Activated CD8-positive, alpha-beta memory T cell treated with anti-CD3 and anti-CD28 coated beads, Interleukin-2, amount 50 U/mL, for 48 hours (primary cell): ENCODE measurements around the gene URB1.
"Not testable (repeated sequence)": the region's sequence is repeated elsewhere in the genome, so short reads cannot be mapped to it uniquely, and the experiment has no call there.

ENCODE experiments used
- DNase-seq: peaks from one replicate; pipeline ENCODE4 v3.0.0-alpha.2; 2020

Gene URB1

DNA sequence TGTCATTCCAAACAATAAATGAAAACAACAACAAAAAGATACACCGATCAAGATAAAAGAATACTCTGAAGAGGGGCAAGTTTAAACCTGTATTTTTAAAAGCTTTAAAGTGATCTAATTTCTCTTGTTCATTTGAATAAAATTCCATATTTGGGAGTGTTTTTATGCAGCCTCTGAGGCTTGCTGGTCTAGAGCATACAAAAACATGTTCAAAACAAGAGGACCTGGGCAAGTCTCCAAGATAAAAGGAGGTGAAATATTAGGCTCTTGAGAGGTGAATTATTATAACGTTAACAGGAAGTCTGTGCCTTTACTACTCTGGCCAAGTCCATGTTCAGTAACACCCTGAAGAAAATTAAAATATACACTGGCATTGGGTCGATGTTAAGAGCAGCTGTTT lies 20.1 kb downstream of the URB1 start:
- no peak for DNase-seq

DNA sequence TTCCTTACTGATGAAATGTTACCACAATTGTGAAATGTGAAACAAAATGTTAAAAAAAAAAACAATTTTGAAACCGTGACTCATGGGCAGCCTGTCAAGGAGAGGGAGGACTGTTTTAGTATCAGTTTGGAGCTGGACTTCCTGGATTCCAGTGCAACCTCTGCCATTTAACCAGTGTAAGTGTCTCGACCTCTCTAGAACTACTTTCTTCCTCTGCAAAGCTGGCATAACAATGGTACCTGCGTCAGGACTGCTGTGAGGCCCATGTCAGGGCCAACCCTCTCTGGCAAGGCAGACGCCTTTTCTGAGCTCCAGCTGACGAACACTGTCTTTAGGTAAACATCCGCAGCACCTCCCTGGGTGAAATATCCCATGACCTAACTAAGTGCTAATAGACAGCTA lies 20.9 kb downstream of the URB1 start:
- DNase-seq, result no peak

DNA sequence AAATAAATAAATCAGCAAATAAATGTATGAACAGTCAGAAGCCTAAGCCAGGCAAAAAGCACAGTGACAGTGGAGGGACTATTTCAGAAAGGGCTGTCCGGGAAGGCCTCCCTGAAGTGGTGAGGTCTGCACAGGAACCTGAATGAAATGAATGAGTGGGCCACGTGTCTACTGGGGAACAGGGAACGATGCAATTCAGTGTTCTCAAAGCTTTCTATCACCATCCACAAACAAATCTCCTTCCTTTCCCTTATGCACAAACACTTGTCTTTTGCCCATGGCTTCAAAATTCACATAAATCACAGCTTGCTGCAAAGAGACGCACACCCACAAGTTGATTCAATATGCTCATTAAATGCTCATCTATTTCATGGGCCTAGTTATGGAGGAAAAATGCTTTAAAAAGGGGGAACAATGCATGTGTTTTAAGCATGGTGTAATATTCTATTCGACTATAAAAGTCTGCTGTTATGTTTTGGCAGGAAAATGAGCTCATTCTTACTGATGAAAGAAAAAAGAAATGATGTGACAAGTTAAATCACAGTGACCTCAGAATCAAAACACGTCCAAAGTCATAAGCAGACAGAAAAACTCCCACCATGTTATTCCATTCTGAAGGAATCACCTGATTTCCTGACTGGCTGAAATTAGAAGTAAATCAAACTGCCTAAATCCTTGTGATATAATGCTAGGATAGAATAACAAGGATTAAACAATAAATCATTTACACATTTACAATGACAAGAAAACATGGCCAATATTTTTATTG lies 21.6 kb downstream of the URB1 start:
- DNase-seq, result no peak

DNA sequence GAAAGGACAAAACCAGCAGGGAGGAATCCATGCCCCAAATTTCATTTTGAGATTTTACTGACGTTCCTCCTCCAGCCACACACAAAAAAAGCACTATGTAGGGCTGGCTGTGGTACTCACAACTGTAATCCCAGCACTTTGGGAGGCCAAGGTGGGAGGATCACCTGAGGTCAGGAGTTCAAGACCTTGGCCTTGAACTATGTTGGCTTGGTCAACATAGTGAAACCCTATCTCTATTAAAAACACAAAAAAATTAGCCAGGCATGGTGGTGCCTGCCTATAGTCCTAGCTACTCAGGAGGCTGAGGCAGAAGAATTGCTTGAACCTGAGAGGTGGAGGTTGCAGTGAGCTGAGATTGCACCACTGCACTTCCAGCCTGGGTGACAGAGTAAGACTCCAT lies 23.9 kb downstream of the URB1 start:
- not testable (repeated sequence) for DNase-seq

DNA sequence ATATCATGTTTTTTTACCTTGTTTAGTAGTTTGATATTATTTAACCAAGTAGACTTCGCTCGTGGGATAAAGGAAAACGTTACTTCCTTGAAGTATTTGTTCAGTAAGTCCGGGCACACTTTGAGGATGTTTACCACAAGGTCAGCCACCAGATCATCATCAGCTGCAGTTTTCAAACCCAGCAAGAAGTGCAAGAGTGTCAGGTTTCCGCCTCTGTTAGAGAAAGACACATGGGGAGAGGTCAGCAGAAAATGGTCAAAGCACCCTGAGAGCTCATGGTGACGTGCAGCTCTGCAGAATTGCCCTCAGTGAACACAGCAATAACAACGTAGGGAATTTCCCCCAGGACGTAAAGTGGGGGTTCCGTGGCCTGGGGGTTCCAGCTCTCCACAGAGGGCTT lies 24.4 kb downstream of the URB1 start:
- no peak for DNase-seq

DNA sequence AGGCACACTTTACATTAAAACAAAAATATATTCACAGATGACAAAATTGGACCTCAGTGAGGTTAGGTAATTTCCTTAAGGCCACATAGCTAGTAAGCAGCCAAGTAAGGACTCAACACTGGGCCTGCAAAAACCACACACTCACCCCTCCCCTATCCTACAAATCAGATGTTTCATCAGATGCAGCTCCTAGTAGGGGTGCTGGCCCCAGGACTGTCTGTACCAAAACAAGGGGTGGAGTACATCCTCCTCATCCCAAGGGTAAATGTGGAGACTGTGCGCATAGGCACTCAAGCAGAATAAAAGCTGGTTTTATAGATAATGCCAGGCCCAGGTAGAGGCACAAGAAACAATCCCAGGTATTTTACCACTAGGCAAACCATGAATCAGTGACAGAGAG lies 25.7 kb downstream of the URB1 start:
- no peak for DNase-seq

DNA sequence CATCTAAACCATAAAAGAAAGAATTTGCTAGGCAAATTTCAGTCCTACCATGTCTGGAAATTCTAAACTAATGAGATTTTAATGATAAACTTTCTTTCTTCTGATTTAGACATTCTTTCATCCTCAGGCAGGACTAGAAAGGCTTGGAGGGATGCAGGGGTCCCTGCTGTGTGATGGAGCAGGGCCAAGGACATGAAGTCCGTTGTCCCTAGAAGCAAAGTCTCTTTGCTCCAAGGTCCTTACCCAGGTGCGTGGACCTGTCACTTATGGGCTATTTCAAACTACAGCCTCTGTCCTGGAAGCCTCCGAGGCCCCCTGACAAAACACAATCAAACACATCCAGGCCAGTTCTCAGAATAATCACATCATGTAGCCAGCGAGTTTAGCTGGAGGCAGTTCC lies 26.6 kb downstream of the URB1 start:
- peak; percentile 22 for DNase-seq

DNA sequence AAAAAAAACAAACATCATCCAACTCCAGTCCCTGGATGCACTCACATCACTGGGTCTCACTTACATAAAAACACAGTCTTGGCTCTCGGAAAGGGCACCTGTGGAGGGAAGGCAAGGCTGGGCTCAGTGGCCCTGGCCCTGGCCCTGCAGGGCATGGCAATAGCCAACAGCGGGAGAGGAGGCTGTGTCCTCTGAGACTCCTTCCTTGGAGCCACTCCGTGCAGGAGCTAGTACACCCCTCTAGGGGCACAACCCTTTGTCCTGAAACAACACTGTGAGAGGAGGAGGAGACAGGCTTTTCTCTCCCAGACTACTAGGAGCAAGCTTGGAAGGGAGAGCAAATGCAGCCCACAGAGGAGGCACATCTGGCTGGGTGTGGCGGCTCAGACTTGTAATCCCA lies 28.0 kb downstream of the URB1 start:
- DNase-seq, result peak; percentile 28

DNA sequence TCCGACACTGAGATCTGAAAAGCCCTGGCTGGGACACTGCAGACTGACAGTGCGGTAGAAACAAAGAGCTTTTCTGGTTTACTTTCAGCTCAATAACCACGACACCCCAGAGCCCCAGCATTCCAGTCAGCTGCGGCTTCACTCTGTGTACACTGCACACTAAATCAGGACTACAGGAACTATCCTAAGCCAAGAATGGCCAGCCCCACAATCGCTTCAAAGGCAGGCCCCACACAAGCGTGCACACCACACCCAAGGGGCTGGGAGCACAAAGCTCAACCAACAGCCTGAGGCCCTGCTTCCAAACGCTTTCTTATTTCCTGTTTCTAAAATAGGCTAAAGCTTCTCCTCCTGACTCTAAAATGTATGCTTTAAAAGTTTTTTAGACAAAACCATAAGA lies 28.4 kb downstream of the URB1 start:
- peak; percentile 23 for DNase-seq

DNA sequence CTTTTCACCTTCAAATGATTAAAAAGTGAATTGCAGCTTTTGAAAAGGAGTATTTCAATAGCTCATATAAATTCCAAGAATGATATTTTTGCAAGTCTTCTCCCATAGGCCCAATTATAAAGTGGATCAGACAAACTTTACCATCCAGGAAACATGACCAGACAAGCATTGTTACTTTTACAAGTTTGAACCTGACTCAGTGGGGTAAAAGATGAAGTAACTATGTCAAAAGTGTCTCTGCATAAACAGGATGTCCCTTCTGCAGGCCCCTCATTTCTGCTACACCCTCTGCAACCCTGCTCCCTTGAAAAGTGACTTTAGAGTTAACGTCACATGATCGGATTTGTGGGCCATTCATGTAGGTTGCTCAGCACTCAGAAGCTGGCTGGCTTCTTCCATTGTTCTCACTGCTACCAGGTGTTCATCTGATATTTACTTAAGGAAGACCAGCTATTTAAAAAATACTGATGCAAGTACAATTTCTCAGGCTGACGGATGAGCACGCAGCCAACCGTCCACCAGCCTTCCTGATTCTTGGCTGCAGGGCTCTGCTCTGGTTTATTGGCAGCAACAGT lies 32.3 kb downstream of the URB1 start:
- peak; percentile 10 for DNase-seq

DNA sequence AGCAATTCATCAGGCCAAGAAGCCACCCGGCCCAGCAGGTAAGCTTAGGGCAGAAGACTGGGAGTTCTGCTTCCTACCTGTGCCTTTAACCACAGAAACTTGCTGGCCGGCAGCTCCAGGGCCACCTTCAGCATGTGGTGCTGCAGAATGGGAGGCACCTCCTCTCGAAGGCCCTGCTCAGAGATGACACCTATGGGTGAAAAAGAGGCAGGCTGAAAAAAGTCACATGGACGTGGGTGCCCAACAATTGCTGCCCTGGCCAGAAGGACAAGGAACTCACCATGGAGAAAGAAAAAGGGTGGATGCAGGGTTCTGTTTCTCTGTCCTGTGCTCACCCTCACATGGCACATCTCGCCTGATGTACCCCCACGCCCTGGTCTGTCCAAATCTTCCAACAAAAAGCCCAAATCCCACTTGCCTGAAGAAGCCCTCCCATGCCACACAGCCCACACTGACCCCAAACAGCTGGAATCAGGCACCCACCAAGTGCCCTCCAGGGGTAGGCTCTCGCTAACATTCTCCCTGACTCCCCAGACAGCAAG lies 33.0 kb downstream of the URB1 start:
- DNase-seq, result no peak

DNA sequence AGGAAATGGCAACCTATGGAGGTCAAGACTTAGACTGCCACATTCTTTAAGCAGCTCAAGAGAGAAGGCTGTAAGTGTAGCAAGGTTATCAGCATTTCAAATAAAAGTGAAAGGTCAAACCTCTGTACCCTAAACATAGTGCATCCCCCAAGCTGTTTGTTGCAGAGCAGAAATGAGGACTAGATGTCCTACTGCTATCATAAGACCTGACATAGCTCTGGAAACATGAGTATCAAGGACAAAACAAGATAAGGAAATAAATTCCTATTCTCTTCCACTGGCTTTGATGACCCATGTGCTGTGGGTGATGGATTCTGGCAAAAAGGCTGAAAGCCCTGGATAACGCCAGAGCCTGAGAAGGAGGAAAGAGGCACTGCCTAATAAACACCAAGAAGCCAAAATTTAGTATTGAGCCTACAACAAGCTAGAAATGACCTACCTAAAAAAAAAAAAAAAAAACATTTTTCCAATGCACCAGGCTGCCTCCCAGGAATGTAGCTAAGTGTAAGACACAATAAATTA lies 35.9 kb downstream of the URB1 start:
- no peak for DNase-seq

DNA sequence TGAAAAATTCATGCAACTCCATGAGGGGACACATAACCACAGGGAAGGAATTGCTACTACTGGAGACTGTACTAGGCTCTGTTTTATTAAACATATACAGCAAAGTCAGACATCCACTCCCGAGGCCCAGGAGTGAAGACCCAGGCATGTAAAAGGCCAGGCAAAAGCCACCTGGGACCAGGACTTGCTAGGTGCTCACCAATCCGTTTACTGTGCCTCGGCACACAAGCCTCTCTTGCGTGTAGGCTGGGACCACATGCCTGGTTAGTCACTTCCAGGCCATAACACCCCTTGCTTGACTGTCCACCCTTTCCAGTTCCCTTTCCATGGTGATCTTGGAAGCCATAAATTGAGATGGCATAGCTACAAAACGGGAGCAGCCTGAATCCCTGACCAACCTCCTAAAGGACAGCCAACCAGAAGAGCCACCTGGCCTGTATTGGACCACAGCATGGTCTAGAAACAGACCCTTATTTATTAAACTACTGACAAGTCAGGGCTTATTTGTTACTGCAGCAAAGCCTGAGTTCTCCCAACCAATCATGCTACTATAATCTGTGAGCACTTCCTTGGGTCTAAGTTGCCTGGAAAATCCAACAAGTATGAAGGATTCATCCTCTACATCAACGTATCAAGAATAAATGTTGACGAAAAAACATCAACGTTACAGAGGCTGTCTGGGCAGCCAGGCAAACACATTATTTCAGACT lies 39.7 kb downstream of the URB1 start:
- DNase-seq, result peak; percentile 28

DNA sequence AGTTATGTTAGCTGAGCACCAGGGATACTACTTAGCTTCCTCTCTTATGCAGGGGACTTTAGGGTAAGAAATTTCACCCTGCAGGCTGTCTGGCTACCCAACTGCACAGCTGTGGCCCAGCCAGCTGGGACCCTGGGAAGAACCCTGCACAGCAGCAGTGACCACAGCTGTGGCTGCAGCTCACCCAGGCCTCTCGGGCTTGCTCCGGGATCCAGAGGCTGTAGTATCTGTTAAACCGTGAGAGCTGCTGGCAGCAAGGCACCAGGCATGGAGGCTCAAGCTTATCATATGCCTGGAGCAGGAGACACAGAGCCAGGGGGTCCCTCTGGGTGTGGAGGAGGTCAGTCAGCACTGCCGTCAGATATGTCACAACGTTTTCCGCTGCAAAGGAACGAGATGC lies 40.3 kb downstream of the URB1 start:
- DNase-seq, result peak; percentile 37

DNA sequence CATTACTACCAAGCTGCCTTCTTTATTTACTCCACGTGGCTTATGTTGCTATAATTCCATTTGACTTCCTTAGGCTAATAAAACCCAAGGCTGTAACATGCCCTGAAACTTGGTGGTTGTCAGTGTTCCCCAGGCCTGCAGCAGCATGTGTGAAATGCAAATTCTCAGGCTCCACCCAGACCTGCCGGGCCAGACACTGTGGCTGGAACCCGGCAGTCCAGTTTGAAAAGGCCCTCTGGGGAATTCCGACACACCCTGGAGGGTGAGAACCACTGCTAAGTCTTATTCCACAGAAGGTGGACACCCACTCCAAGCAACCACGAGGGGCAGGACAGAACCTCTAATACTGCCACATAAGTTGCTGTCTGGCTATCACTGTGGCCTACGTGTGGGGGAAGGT lies 41.4 kb downstream of the URB1 start:
- DNase-seq, result peak; percentile 34

DNA sequence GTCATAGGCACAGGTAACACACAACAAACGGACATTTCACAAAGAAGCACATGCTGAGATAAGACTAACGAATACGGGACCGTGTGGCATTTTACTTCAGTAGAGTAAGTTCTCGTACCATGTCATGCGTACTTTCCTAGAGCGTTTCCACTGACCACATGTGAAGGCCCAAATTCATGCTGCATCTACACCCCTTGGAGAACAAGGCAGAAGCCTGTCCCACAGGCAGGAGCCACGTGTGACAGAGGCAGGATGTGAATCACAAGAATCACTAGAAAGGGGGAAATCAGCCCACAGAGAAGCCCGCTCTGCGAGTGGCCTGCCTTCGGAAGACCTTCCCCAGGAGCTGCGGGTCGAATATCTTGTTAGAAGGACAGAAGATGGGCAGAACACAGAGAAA lies 41.8 kb downstream of the URB1 start:
- peak; percentile 43 for DNase-seq

DNA sequence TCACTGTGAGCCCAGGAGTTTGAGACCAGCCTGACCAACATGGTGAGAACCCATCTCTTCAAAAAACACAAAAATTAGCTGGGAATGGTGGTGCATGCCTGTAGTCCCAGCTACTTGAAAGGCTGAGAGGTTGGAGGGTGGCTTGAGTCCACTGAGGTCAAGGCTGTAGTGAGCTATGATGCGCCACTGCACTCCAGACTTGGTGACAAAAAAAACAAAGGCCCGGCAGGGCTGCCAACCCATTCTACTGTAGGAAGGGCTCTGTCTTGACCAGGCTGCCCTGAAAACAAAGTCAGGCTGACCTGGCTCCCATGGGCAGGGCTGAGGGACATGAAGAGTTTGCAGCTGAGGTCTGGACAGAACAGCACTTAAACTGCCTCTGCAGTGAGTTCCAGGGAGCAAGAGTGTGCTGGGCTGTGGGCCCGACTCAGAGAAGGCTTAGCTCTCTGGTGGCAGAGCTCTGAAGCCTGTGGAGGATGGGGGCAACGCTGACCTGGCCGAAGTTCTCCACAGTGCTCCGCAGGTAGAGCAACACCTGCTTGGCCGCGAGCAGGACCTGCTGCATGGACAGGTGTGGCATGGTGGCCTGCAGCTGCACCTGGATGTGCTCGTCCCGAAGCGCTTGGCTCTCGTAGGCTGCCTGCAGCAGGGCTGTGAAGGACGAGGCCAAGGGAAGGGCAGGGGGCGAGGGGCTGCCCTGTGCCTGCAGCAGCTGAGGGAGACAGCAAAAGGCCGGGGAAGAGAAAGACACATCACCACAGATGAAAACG lies 42.4 kb downstream of the URB1 start:
- DNase-seq, result peak; percentile 29

DNA sequence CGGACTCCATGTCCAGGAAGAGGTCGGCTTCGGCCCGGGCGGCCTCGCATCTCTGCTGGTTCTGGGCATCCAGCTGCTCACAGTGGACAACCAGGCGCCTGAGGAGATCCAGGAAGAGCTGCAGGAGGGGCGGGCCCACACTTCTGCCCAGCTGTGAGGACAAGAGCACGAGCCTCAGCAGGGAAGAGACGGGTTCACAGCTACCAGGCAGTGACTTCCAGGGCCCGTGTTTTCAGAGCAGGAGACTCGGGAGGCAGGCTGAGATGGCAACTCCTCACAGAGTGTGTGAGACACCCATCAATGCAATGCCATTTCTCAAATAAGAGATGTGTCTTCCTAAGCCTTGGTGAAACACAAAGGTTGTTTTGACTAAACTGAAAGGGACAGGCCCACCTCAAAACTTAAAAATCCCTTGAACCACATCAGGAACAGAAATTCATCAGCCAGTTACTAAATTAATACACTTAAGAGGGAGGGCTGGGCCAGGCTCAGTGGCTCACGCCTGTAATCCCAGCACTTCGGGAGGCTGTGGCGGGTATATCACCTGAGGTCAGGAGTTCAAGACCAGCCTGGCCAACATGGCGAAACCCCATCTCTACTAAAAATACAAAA lies 43.4 kb downstream of the URB1 start:
- DNase-seq, result peak; percentile 39

DNA sequence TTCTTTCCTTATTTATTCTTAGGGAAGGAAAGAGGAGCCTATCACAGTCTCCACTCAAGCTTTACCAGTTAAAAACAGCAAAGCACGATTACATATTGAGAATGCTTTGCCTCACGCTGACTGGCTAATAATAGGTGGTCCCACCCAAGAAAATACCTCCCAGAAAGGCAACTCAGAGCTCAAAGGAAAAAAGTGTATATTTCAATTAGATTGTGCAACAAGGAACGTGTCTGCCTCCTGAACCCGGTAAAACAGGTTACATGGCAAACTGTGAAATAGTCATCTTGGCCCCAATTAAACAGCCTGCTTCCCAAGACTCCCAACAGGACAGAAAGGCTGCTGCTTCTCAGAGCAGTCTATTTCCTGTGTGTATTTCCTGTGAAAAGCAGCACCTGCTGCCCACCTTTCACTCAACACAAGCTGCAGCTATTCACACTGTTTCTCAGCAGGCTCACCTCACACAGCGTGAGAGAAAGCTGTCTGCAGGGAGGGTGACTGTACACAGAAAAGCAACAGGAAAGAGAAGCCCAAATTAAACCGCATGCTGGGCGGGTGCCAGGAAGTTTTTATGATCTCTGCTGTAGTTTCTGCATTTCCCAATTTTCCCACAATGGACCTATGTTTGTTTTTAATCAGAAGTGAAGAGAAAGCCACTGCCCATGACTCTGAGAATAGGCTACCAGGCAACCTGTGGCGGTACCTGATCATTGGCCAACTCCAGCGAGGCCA lies 44.0 kb downstream of the URB1 start:
- DNase-seq, result peak; percentile 23

DNA sequence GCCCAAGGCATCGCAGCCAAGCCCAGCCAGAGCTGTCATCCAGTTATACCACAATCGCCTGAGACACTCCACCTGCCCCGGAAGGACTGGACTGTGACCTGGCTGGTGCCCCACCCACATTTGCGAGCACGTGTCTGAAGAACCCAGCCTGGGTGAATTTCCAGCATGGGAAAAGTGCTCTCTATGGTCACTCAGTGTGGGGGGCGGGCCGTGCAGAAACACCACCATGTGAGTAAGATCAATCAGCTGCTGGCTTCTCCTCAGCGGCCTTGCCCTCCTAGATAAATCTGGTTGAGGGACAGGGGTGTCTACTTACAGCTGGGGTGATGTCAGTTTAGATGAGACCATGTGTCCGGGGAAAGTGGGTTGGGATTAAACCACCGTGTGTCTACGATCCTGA lies 44.8 kb downstream of the URB1 start:
- peak; percentile 30 for DNase-seq

DNA sequence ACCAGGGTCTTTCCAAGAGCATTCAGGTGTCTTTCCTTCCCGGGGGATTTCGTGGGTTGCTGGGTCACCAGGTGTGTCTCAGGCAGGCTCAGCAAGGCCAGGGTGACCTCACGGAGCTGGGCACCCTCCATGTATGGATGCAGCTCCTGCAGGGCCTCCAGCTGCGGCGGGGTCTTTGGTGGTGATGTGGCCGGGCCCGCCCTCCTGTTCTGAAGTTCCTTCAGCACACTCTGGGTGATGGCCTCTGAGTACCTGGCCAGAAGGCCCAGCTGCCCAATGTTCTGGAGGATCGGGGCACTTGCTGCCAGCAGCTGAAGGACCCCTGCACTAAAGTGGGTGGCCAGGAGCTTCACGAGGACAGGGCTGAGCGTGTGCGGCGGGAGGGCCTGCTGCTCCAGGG lies 45.5 kb downstream of the URB1 start:
- DNase-seq, result peak; percentile 18

DNA sequence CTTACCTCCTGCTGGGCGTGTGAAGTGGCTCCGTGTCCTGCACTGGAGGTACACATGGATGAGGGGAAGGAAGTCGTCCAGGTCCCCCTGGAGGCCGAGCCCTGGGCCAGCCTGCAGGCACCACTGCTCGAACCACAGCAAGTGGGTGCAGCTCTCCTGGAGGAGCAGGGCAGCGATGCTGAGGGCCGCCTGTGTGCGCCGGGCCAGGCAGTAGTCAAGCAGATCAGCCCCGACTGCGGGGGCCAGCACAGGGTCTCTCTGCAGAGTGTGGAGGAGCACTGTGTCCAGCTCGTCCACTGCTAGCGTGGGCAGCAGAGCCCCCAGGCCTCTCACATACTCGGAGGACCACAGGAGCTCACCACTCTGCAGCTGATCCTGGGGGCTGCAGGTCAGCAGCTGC lies 45.9 kb downstream of the URB1 start:
- peak; percentile 36 for DNase-seq
